Glutamatergic neuron (in vitro differentiated cells): Measurements from ENCODE around the gene MTCH1. TPM values are rescaled to one million over a fixed set of nuclear protein-coding genes. Genes with fewer than 3 reads are reported as not detected.
"Not testable (repeated sequence)": the region's sequence is repeated elsewhere in the genome, so short reads cannot be mapped to it uniquely, and the experiment has no call there.

ENCODE experiments used
- DNase-seq: peaks from one replicate; pipeline ENCODE4 v3.0.0; 2022
- H3K27ac Mint-ChIP-seq: one replicate; pipeline ENCODE4 v1.8.0; 2020; ENCODE audit warnings: mild to moderate bottlenecking, mixed read lengths, inconsistent platforms; ENCODE audit not compliant: unreplicated experiment
- H3K27me3 Mint-ChIP-seq: one replicate; pipeline ENCODE4 v1.8.0; 2020; ENCODE audit warnings: mild to moderate bottlenecking, moderate library complexity, mixed read lengths, inconsistent platforms; ENCODE audit not compliant: unreplicated experiment
- H3K36me3 Mint-ChIP-seq: one replicate; pipeline ENCODE4 v1.8.0; 2020; ENCODE audit warnings: mild to moderate bottlenecking, mixed read lengths, inconsistent platforms; ENCODE audit not compliant: unreplicated experiment
- H3K4me1 Mint-ChIP-seq: one replicate; pipeline ENCODE4 v1.8.0; 2020; ENCODE audit warnings: mild to moderate bottlenecking, low read depth, mixed read lengths, inconsistent platforms; ENCODE audit not compliant: unreplicated experiment
- H3K4me3 Mint-ChIP-seq: one replicate; pipeline ENCODE4 v1.8.0; 2020; ENCODE audit warnings: mild to moderate bottlenecking, mixed read lengths, inconsistent platforms; ENCODE audit not compliant: unreplicated experiment
- H3K9me3 Mint-ChIP-seq: one replicate; pipeline ENCODE4 v1.8.0; 2020; ENCODE audit warnings: mild to moderate bottlenecking, moderate library complexity, mixed read lengths, inconsistent platforms; ENCODE audit not compliant: unreplicated experiment
- CTCF ChIP-seq: fragments of 200-600 bp; sonication (generic); IDR thresholded peaks from one replicate; pipeline ENCODE4 v1.5.0; 2021; ENCODE audit not compliant: partially characterized antibody, unreplicated experiment
- total RNA-seq: library from RNA; stranded (reverse); fragmentation: NEBNext Ultra II Directional; extraction: Animal tissue kit (Norgen Biotek cat#: 25700); gene quantifications from one replicate; pipeline ENCODE4 v1.2.1, GENCODE V29; 2021; ENCODE audit not compliant: unreplicated experiment

MTCH1 gene
- total RNA-seq, 1 donor from 2014 or later, result 179 TPM

GRCh38 chr6:36999751-37000125 is 13.7 kb upstream of the MTCH1 start:
- H3K4me3 Mint-ChIP-seq, result no peak overlapping the region
- no peaks in the 10 kb centered on the region for H3K4me1 Mint-ChIP-seq
- no peaks in the 10 kb centered on the region for H3K36me3 Mint-ChIP-seq
- TF ChIP-seq CTCF, result no peak
- no peak for DNase-seq
- H3K27me3 Mint-ChIP-seq, result peaks cover 8% of the 10 kb centered on the region
- H3K27ac Mint-ChIP-seq, result no peak overlapping the region
- no peaks in the 10 kb centered on the region for H3K9me3 Mint-ChIP-seq

- Mint-ChIP-seq H3K27me3 (peaks cover 8% of the 10 kb centered on the region), H3K9me3 (no peaks in the 10 kb centered on the region), H3K36me3 (no peaks in the 10 kb centered on the region), H3K4me3 (no peak overlapping the region), H3K27ac (no peak overlapping the region), H3K4me1 (no peaks in the 10 kb centered on the region)
- DNase-seq, result no peak
- TF ChIP-seq CTCF, result no peak
These were observed 13.2 kb upstream of the MTCH1 start for GRCh38 chr6:36999061-36999750.

GRCh38 chr6:36998723-36999038 is 12.7 kb upstream of the MTCH1 start:
- Mint-ChIP-seq H3K4me3 (no peak overlapping the region), H3K36me3 (no peaks in the 10 kb centered on the region), H3K9me3 (no peaks in the 10 kb centered on the region), H3K27ac (no peak overlapping the region), H3K4me1 (no peaks in the 10 kb centered on the region), H3K27me3 (peaks cover 8% of the 10 kb centered on the region)
- TF ChIP-seq CTCF, result no peak
- DNase-seq, result no peak

- Mint-ChIP-seq H3K9me3 (no peaks in the 10 kb centered on the region), H3K27ac (no peak overlapping the region), H3K4me3 (no peak overlapping the region), H3K36me3 (no peaks in the 10 kb centered on the region), H3K27me3 (peaks cover 10% of the 10 kb centered on the region), H3K4me1 (no peaks in the 10 kb centered on the region)
- no peak for TF ChIP-seq CTCF
- DNase-seq, result no peak
These were observed 12.1 kb upstream of the MTCH1 start for GRCh38 chr6:36997811-36998722.

- not testable (repeated sequence) for H3K36me3 Mint-ChIP-seq, H3K27me3 Mint-ChIP-seq, H3K27ac Mint-ChIP-seq
These were observed 4.4 kb upstream of the MTCH1 start for GRCh38 chr6:36990401-36990800.

More at GRCh38 chr6:36990401-36990800, 4.4 kb upstream of the MTCH1 start:
- not testable (repeated sequence) for H3K9me3 Mint-ChIP-seq, H3K4me1 Mint-ChIP-seq, H3K4me3 Mint-ChIP-seq, DNase-seq
